Measurements from ENCODE around the gene MED27.

DNA sequence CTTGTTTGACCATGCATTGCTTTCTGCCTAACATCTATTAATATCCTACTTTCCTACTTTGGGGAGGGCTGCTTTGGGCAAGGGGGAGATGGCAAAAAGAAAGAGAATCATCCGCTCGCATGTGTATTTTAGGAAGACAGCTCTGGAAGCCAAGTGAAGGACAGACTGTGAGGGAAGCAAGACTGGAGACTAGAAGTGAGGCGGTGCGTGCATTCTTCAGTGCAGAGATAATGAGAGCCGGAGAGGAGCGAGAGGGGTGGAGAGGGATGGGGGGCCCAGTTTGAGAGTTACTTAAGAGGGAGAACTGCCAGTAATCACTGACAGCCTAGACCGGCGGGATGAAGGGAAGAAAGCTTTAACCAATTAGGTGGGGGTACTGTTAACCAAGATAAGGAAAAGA lies 188.1 kb downstream of the MED27 start:
- TF ChIP-seq, protein P1, sequence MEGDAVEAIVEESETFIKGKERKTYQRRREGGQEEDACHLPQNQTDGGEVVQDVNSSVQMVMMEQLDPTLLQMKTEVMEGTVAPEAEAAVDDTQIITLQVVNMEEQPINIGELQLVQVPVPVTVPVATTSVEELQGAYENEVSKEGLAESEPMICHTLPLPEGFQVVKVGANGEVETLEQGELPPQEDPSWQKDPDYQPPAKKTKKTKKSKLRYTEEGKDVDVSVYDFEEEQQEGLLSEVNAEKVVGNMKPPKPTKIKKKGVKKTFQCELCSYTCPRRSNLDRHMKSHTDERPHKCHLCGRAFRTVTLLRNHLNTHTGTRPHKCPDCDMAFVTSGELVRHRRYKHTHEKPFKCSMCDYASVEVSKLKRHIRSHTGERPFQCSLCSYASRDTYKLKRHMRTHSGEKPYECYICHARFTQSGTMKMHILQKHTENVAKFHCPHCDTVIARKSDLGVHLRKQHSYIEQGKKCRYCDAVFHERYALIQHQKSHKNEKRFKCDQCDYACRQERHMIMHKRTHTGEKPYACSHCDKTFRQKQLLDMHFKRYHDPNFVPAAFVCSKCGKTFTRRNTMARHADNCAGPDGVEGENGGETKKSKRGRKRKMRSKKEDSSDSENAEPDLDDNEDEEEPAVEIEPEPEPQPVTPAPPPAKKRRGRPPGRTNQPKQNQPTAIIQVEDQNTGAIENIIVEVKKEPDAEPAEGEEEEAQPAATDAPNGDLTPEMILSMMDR (conservative IDR thresholded peaks at IDR 0.05; ENCODE audit: low read length) = no peak
- TF ChIP-seq EZH2phosphoT487 (IDR thresholded peaks at IDR 0.05; ENCODE audit: borderline replicate concordance) = no peak
